PC-9 (cell line): ENCODE results near the gene RBX1. TPM values are rescaled to one million over a fixed set of nuclear protein-coding genes. Genes with fewer than 3 reads are reported as not detected.

Experiments used
- BruUV-seq: library from RNA; stranded (reverse); fragments of 400-500 nt; replicated peaks from 2 replicates; lab custom pipeline; 2021; lab: Mats Ljungman, UMichigan
- CTCF ChIA-PET: fragments of 300-600 bp; sonication (Branson Sonifier 250); formaldehyde crosslinking; loops from one replicate; lab custom pipeline; 2022; ENCODE audit warnings: antibody characterized with exemption; lab: Charles Lee
- POLR2A ChIA-PET: fragments of 300-600 bp; sonication (Branson Sonifier 250); formaldehyde crosslinking; loops from one replicate; lab custom pipeline; 2022; ENCODE audit warnings: antibody characterized with exemption; ENCODE audit not compliant: unreplicated experiment; lab: Charles Lee
- DNase-seq, 2 experiments: peaks; one replicate each; pipeline versions ENCODE4 v3.0.0 to v3.0.0-alpha.2; 2015 to 2022; ENCODE audit warnings: mixed read lengths in 1 of 2
- H2AFZ ChIP-seq: fragments of 200-600 bp; sonication (generic); 2 replicates; pipeline ENCODE4 v1.8.1; 2017; ENCODE audit warnings: antibody characterized with exemption
- H3F3A ChIP-seq: fragments of 200-600 bp; sonication (generic); 2 replicates; pipeline ENCODE4 v1.8.1; 2017; ENCODE audit warnings: antibody characterized with exemption, mild to moderate bottlenecking, low read depth; ENCODE audit not compliant: insufficient read depth
- H3K27ac ChIP-seq: fragments of 200-600 bp; sonication (generic); 2 replicates; pipeline ENCODE4 v1.6.1; 2016; ENCODE audit warnings: mixed run types
- H3K27me3 ChIP-seq: fragments of 200-600 bp; sonication (generic); 2 replicates; pipeline ENCODE4 v1.6.1; 2016; ENCODE audit warnings: low read depth, mixed run types; ENCODE audit not compliant: insufficient read depth
- H3K36me3 ChIP-seq: fragments of 200-600 bp; sonication (generic); 2 replicates; pipeline ENCODE4 v1.6.1; 2016; ENCODE audit warnings: low read depth, mixed run types
- H3K4me1 ChIP-seq: fragments of 200-600 bp; sonication (generic); replicated peaks from 2 replicates; pipeline ENCODE4 v1.6.1; 2016; ENCODE audit warnings: mixed run types; ENCODE audit not compliant: insufficient read depth
- H3K4me2 ChIP-seq: fragments of 200-600 bp; sonication (generic); 2 replicates; pipeline ENCODE4 v1.6.1; 2017; ENCODE audit warnings: mixed run types
- H3K4me3 ChIP-seq: fragments of 200-600 bp; sonication (generic); 2 replicates; pipeline ENCODE4 v1.6.1; 2016; ENCODE audit warnings: mixed run types
- H3K79me2 ChIP-seq: fragments of 200-600 bp; sonication (generic); 2 replicates; pipeline ENCODE4 v1.6.1; 2017; ENCODE audit warnings: low read depth, mixed run types
- H3K9me2 ChIP-seq: fragments of 200-600 bp; sonication (generic); 2 replicates; pipeline ENCODE4 v1.8.1; 2017; ENCODE audit warnings: mild to moderate bottlenecking; ENCODE audit not compliant: insufficient read depth
- H3K9me3 ChIP-seq: fragments of 200-600 bp; sonication (generic); 2 replicates; pipeline ENCODE4 v1.8.1; 2016; ENCODE audit warnings: low read depth; ENCODE audit not compliant: insufficient read depth
- H4K20me1 ChIP-seq: fragments of 200-600 bp; sonication (generic); 2 replicates; pipeline ENCODE4 v1.8.1; 2017; ENCODE audit not compliant: insufficient read depth
- EZH2 ChIP-seq: fragments of 200-600 bp; sonication (generic); IDR thresholded peaks from 2 replicates; pipeline ENCODE4 v1.8.0; 2017; ENCODE audit warnings: antibody characterized with exemption, low read depth
- intact Hi-C: fragments of 100-400 bp; cut with micrococcal nuclease; formaldehyde crosslinking; loops from one replicate; pipeline ENCODE4 v1.10.0; 2022; ENCODE audit not compliant: unreplicated experiment
- total RNA-seq: library from RNA; stranded (reverse); gene quantifications from 2 replicates; pipeline ENCODE4 v1.2.3, GENCODE V29; 2021
- TF ChIP-seq, protein P1 (sequence below): fragments of 200-600 bp; sonication (generic); conservative IDR thresholded peaks from 2 replicates; pipeline ENCODE4 v1.6.1; 2017; ENCODE audit warnings: mixed run types, antibody characterized with exemption, mild to moderate bottlenecking, moderate library complexity

The RBX1 gene
- total RNA-seq, 1 experiment from 2014 or later = 52.9 TPM

DNA sequence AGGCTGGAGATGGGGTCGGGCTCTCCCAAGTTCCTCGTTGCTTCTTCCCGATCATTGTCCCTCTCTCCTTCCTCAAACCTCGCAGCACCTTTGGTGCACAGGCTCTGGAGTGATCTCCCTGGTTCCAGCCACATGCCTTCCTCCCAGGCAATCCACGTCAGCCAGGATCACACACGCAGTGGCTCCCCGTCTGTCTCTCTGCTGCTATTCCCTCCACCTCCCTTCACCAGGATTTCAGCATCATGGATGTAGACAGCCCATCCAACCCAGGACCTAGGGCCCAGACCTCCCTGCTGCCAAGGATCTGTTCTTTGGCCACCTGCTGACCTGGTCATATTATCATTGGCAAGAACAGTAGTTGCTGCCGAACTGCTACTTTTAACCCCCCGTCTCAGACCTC lies 40.1 kb downstream of the RBX1 start:
- H3K4me1 ChIP-seq = no peaks in the 10 kb centered on the region
- no peak overlapping the region for H3K27ac ChIP-seq
- no peak overlapping the region for H2AFZ ChIP-seq
- CTCF ChIA-PET = no interaction called here
- BruUV-seq = no TSS peak
- no peaks in the 10 kb centered on the region for H3K9me2 ChIP-seq
- no peaks in the 10 kb centered on the region for H3K27me3 ChIP-seq
- H3K9me3 ChIP-seq = no peaks in the 10 kb centered on the region
- 0 out of 2 replicates have a peak, but pooled peaks cover 4% of the 10 kb centered on the region for H3F3A ChIP-seq
- no peaks in the 10 kb centered on the region for H3K79me2 ChIP-seq
- no peak for DNase-seq
- no peak overlapping the region for H3K4me3 ChIP-seq
- POLR2A ChIA-PET = interaction anchor here (0.6 kb wide), 1 partner anchor 76 kb away, joined by 4 read pairs; no protein-coding TSS in a partner anchor
- no peak overlapping the region for H3K4me2 ChIP-seq
- no peaks in the 10 kb centered on the region for H3K36me3 ChIP-seq
- TF ChIP-seq, protein P1, sequence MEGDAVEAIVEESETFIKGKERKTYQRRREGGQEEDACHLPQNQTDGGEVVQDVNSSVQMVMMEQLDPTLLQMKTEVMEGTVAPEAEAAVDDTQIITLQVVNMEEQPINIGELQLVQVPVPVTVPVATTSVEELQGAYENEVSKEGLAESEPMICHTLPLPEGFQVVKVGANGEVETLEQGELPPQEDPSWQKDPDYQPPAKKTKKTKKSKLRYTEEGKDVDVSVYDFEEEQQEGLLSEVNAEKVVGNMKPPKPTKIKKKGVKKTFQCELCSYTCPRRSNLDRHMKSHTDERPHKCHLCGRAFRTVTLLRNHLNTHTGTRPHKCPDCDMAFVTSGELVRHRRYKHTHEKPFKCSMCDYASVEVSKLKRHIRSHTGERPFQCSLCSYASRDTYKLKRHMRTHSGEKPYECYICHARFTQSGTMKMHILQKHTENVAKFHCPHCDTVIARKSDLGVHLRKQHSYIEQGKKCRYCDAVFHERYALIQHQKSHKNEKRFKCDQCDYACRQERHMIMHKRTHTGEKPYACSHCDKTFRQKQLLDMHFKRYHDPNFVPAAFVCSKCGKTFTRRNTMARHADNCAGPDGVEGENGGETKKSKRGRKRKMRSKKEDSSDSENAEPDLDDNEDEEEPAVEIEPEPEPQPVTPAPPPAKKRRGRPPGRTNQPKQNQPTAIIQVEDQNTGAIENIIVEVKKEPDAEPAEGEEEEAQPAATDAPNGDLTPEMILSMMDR = no peak
- no peak for TF ChIP-seq EZH2
- intact Hi-C loops = no loop called here
- no peaks in the 10 kb centered on the region for H4K20me1 ChIP-seq

DNA sequence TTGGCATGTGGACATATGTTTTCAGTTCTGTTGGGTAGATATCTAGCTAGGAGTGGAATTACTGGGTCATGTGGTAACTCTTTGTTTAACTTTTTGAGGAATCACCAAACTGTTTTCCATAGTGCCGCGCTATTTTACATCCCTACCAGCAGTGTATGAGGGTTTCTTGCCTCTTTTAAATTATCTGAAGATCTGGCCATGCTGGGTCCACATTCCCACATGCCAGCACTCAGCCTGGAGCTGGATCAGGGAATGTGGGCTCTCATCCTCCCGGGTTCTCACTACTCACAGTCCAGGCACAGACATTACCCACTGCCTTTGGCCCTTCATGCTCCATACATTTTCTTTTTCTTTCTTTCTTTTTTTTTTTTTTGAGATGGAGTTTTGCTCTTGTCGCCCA lies 44.6 kb downstream of the RBX1 start:
- POLR2A ChIA-PET = no interaction called here
- H3F3A ChIP-seq = peaks cover 20% of the 10 kb centered on the region
- H3K9me3 ChIP-seq = no peaks in the 10 kb centered on the region
- H4K20me1 ChIP-seq = no peaks in the 10 kb centered on the region
- no peak for DNase-seq
- intact Hi-C loops = no loop called here
- H3K4me2 ChIP-seq = no peak overlapping the region
- H3K9me2 ChIP-seq = no peaks in the 10 kb centered on the region
- peaks cover 11% of the 10 kb centered on the region for H3K4me1 ChIP-seq
- TF ChIP-seq, protein P1 = no peak
- TF ChIP-seq EZH2 = no peak
- H3K4me3 ChIP-seq = no peak overlapping the region
- CTCF ChIA-PET = no interaction called here
- H3K36me3 ChIP-seq = no peaks in the 10 kb centered on the region
- no peaks in the 10 kb centered on the region for H3K27me3 ChIP-seq
- no peak overlapping the region; the same call in 1 of the 2 replicates for H2AFZ ChIP-seq
- no peak overlapping the region for H3K27ac ChIP-seq
- no TSS peak for BruUV-seq
- H3K79me2 ChIP-seq = no peaks in the 10 kb centered on the region

DNA sequence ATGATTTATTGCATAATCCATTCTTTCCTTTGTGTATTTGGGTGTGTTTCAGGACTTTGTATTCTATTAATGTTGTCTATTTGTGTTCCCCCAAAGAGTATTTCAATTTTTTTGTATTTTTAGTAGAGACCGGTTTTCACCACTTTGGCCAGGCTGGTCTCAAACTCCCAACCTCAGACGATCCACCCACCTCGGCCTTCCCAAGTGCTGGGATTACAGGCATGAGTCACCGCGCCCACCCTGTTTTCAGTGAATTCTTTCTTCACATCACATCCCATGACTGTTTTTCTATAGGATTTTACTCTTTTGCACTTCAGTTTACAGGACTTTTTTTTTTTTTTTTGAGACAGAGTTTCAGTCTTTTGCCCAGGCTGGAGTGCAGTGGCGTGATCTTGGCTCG lies 46.3 kb downstream of the RBX1 start:
- Histone ChIP-seq H3K4me1 (peaks cover 25% of the 10 kb centered on the region), H3K36me3 (no peaks in the 10 kb centered on the region), H4K20me1 (no peaks in the 10 kb centered on the region), H3K4me2 (no peak overlapping the region), H2AFZ (no peak overlapping the region), H3K27me3 (no peaks in the 10 kb centered on the region), H3F3A (peaks cover 34% of the 10 kb centered on the region), H3K27ac (no peak overlapping the region), H3K4me3 (no peak overlapping the region), H3K79me2 (no peaks in the 10 kb centered on the region), H3K9me3 (no peaks in the 10 kb centered on the region), H3K9me2 (no peaks in the 10 kb centered on the region)
- intact Hi-C loops = no loop called here
- CTCF ChIA-PET = interaction anchor here (0.7 kb wide), 1 partner anchor 20 kb away, joined by 4 read pairs; no protein-coding TSS in a partner anchor
- TF ChIP-seq EZH2 = no peak
- TF ChIP-seq, protein P1 = no peak
- POLR2A ChIA-PET = no interaction called here
- no TSS peak for BruUV-seq
- DNase-seq = no peak
